Heart left ventricle (tissue), 13 donors: ENCODE data around the gene CCDC27.
"Not testable (repeated sequence)": the region's sequence is repeated elsewhere in the genome, so short reads cannot be mapped to it uniquely, and the experiment has no call there.

ENCODE experiments used
- CTCF ChIP-seq, 12 donors: fragments of 200-600 bp; sonication (generic) in 4 of 12; IDR thresholded peaks; one replicate each; pipeline versions ENCODE4 v1.5.0 to v1.8.0; 2018 to 2022; ENCODE audit warnings: antibody characterized with exemption in 12 of 12, mild to moderate bottlenecking in 5 of 12
- POLR2A ChIP-seq, 2 donors: fragments of 450-650 bp; IDR thresholded peaks; one replicate each; pipeline ENCODE4 v1.6.1; 2017; ENCODE audit warnings: antibody characterized with exemption in 2 of 2, mild to moderate bottlenecking in 2 of 2, moderate library complexity in 2 of 2
- donor health status: ischemic (EF 13 %, LVEDD 7.1; RV severe dilation, severe dysfunction).
- donor health status: DM: no; HTN: yes; CAD: no.
- donor health status: DM: no; HTN: no; CAD: no.
- donor health status: ischemic (EF 25% LVEDD 6.9; RV normal size, moderate dysfunction).
- donor health status: ischemic (EF 25% LVEDD 5.7; RV mildly dilated, moderate dysfunction).
- donor health status: ischemic (EF 35%, LVEDD 5.7; RV mildly dilated, moderate dysfunction).
- donor health status: nonischemic (EF 11% LVEDD 7.7; RV severe dilation, severe dysfunction).
- donor health status: DM: yes; HTN: yes; CAD: no.
- donor health status: PGD.
- donor health status: ischemic (EF 29% LVEDD 5.4; RV normal size, mild dysfunction).
- donor health status: nonischemic (EF 23%, LVEDD 6.1; RV moderate dilation, normal function).

GRCh38 chr1:3800795-3801194 is 48.5 kb downstream of the CCDC27 start:
- not testable (repeated sequence) for TF ChIP-seq POLR2A, CTCF (IDR thresholded peaks at IDR 0.05)
